ENCODE data around the gene MICAL3.
A peak's percentile ranks its signal among the peaks of the same experiment; 100 is the strongest.

The MICAL3 gene

DNA sequence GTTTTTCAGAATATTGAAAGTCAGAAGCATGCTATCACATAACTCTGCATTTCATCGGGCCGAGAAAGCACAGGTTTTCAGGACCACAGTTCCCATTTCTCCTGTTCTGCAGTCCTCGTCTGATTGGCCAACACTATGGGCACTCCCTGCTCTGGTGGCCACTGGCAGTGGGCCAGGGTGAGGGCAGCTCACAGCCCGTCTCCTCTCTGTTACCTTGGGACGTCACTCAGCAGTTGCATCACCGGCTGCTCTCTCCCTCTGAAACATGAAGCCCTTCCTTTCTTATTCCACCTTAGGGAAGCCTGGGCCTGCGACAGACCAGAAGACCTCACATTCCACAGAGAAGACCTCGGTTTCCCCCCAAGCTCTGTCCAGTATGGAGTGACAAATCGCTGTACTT is 11.4 kb upstream of the MICAL3 start:
- POLR2A ChIA-PET = interaction anchor here (0.5 kb wide), 1 partner anchor 10 kb away, joined by 3 read pairs; no protein-coding TSS in a partner anchor
- CTCF ChIA-PET = no interaction called here
- DNase-seq (ENCODE audit: extremely low spot score) = no peak
- TF ChIP-seq PKNOX1 (IDR thresholded peaks at IDR 0.05) (peak; percentile 43; the same call in 1 of the 2 replicates), FOXK2 (IDR thresholded peaks at IDR 0.05) (no peak)

DNA sequence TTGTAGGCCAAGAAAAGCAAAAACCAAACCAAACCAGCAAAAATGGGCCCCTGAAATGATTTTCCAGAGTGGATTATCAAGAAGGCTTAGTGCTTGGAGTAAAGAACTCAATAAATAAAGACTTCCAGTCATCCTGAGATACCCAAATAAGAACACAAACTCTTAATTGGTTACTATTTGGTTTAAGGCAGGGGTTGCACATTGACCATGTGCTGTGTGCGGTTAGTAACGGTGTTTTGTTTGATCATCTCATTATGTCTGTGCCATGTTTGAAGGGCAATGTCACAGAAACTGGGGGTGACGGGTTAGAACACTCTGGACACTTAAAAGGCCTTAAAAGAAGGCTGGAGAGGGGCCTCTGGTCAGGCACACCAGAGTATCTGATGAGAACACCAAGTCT is 9.7 kb upstream of the MICAL3 start:
- no peak for DNase-seq (ENCODE audit: extremely low spot score)
- POLR2A ChIA-PET = no interaction called here
- CTCF ChIA-PET = no interaction called here
- TF ChIP-seq NFRKB (IDR thresholded peaks at IDR 0.05) (no peak), BHLHE40 (IDR thresholded peaks at IDR 0.05; ENCODE audit: borderline replicate concordance) (no peak), CTBP1 (IDR thresholded peaks at IDR 0.05; ENCODE audit: borderline replicate concordance) (no peak)

DNA sequence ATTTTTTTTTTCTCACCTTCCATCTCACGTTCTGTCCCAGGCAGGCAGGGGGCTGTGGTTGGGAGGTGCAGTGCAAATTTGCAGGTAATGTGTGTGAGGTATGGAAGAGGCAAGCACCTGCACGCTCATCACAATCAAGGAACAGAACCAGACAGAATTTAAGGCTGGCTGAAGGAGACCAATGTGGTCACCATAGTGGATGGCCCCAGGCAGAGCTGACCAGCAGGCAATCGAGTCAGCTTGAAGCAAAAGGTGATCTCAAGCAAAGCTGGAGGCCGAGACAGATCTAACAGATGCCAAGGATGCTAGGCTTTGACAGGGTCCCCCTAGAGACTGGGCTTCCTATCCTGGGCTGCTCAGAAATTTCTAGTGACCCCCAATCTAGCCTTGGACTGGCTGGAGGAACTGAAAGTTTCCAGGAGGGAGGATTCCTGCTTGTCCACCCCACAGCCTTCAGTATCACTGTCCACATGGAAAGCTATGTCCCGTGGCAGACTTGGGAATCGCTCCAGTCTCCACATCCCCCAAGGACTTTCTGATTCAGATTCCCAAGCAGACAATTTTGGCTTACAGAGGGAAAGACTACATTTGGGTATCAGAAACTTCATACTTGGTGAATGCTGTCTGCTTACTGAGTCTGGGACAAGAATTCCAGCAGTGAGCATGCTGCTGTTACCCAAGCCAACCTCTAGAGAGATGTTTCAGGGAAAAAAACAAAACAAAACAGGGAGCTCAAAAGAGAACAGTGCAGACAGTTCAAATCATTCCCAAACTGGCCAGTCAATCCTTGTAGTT is 9.0 kb upstream of the MICAL3 start:
- no peak for DNase-seq (ENCODE audit: extremely low spot score)
- CTCF ChIA-PET = interaction anchor here (0.6 to 0.8 kb wide), 4 partner anchors 21 to 61 kb away, joined by 3 to 4 read pairs (median 3); no protein-coding TSS in a partner anchor
- POLR2A ChIA-PET = no interaction called here
- TF ChIP-seq ZNF384 (IDR thresholded peaks at IDR 0.05) (no peak), SUZ12 (IDR thresholded peaks at IDR 0.05) (no peak), CTBP1 (IDR thresholded peaks at IDR 0.05; ENCODE audit: borderline replicate concordance) (no peak), L3MBTL2 (conservative IDR thresholded peaks at IDR 0.05) (no peak), BHLHE40 (IDR thresholded peaks at IDR 0.05; ENCODE audit: borderline replicate concordance) (no peak), TARDBP (IDR thresholded peaks at IDR 0.05) (no peak), ELF4 (IDR thresholded peaks at IDR 0.05) (no peak), SP1 (IDR thresholded peaks at IDR 0.05) (no peak), HDGF (IDR thresholded peaks at IDR 0.05; ENCODE audit: borderline replicate concordance) (no peak), PKNOX1 (IDR thresholded peaks at IDR 0.05) (no peak), LEF1 (IDR thresholded peaks at IDR 0.05; ENCODE audit: borderline replicate concordance) (no peak), FOXK2 (IDR thresholded peaks at IDR 0.05) (no peak), ARNT (IDR thresholded peaks at IDR 0.05) (no peak), NFRKB (IDR thresholded peaks at IDR 0.05) (no peak), FOXM1 (IDR thresholded peaks at IDR 0.05; ENCODE audit: borderline replicate concordance) (no peak), FOXA1 (IDR thresholded peaks at IDR 0.05) (no peak)

- DNase-seq (ENCODE audit: extremely low spot score) = no peak
- ChIA-PET CTCF (interaction anchor here (0.6 to 0.8 kb wide), 3 partner anchors 22 to 44 kb away, joined by 3 read pairs; no protein-coding TSS in a partner anchor), POLR2A (no interaction called here)
- no peak for TF ChIP-seq SP1 (IDR thresholded peaks at IDR 0.05)
- no peak for TF ChIP-seq FOXM1 (IDR thresholded peaks at IDR 0.05; ENCODE audit: borderline replicate concordance)
- no peak for TF ChIP-seq PKNOX1 (IDR thresholded peaks at IDR 0.05)
- TF ChIP-seq ELF4 (IDR thresholded peaks at IDR 0.05) = no peak
- TF ChIP-seq NFRKB (IDR thresholded peaks at IDR 0.05) = no peak
- TF ChIP-seq TARDBP (IDR thresholded peaks at IDR 0.05) = no peak
- TF ChIP-seq SUZ12 (IDR thresholded peaks at IDR 0.05) = no peak
- no peak for TF ChIP-seq LEF1 (IDR thresholded peaks at IDR 0.05; ENCODE audit: borderline replicate concordance)
- TF ChIP-seq FOXK2 (IDR thresholded peaks at IDR 0.05) = no peak
- TF ChIP-seq L3MBTL2 (conservative IDR thresholded peaks at IDR 0.05) = no peak
- no peak for TF ChIP-seq ZNF384 (IDR thresholded peaks at IDR 0.05)
Measured at GRCh38 chr22:18032455-18033101, 8.2 kb upstream of the MICAL3 start.

- DNase-seq (ENCODE audit: extremely low spot score) = no peak
- TF ChIP-seq PKNOX1 (IDR thresholded peaks at IDR 0.05) (no peak), TARDBP (IDR thresholded peaks at IDR 0.05) (no peak), BHLHE40 (IDR thresholded peaks at IDR 0.05; ENCODE audit: borderline replicate concordance) (no peak), ELF4 (IDR thresholded peaks at IDR 0.05) (no peak), LEF1 (IDR thresholded peaks at IDR 0.05; ENCODE audit: borderline replicate concordance) (no peak)
- CTCF ChIA-PET = interaction anchor here (0.7 kb wide), 1 partner anchor 86 kb away, joined by 3 read pairs; no protein-coding TSS in a partner anchor
- POLR2A ChIA-PET = no interaction called here
Measured at GRCh38 chr22:18031695-18032454, 7.5 kb upstream of the MICAL3 start.
